Stimulated activated CD8-positive, alpha-beta memory T cell treated with anti-CD3 and anti-CD28 coated beads, Interleukin-2, amount 100 ng/mL, for 1 hour (primary cell): Measurements from ENCODE around the gene TMEM98.
A peak's percentile ranks its signal among the peaks of the same experiment; 100 is the strongest.
"Not testable (repeated sequence)": the region's sequence is repeated elsewhere in the genome, so short reads cannot be mapped to it uniquely, and the experiment has no call there.

ENCODE experiments used
- DNase-seq, 2 donors: peaks; one replicate each; pipeline ENCODE4 v3.0.0-alpha.2; 2020; ENCODE audit warnings: low read depth in 2 of 2

The TMEM98 gene, protein sequence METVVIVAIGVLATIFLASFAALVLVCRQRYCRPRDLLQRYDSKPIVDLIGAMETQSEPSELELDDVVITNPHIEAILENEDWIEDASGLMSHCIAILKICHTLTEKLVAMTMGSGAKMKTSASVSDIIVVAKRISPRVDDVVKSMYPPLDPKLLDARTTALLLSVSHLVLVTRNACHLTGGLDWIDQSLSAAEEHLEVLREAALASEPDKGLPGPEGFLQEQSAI

GRCh38 chr17:32927724-32928585 lies at the start of gene TMEM98:
TSS of gene TMEM98 (plus strand) at chr17:32928153. CDS start at chr17:32931529, 3,376 bp downstream.
- no peak for DNase-seq

- no peak for DNase-seq
These were observed 49.7 kb upstream of the TMEM98 start for GRCh38 chr17:32878211-32878610.

DNA sequence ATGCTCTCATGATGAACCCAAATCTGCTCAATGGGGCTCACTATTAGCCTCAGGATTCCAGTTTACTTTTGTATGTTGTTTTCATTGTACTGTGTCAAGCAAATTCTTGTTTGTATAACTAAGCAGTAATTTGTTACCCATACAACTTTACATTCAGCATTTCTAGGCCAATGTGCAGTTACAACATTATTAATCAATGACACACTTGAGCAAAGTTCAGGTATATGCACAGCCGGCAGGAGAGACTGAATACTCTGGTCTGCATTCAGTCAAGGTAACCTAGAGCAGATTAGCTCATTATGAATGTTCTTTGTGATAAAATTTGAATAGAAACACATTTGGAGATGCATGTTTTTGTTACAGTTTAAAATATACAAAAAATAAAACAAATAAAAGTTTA lies 48.8 kb upstream of the TMEM98 start:
- no peak for DNase-seq

- DNase-seq: no peak
These were observed 47.1 kb upstream of the TMEM98 start for GRCh38 chr17:32880671-32881453.

DNA sequence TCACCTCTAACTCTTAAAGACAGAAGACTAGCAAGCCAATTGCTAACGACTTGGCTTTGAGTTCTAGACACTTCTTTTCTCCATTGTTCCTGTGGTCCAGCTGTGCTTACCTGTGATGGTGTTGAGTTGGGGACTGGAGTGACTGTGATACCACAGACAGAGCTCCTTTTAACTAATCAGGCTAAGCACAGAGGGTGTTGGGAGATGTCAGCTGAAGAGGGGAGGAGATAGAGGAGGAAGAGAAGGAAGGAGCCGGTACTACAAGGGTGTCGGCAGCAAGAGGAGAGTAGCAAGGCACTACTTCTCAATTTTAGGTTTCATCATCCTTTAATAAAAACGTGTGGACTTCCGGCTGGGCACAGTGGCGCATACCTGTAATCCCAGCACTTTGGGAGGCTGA lies 45.9 kb upstream of the TMEM98 start:
- no peak for DNase-seq

GRCh38 chr17:32882734-32883133 lies 45.2 kb upstream of the TMEM98 start:
- DNase-seq: no peak

GRCh38 chr17:32886951-32887350 lies 41.0 kb upstream of the TMEM98 start:
- DNase-seq: not testable (repeated sequence)

DNA sequence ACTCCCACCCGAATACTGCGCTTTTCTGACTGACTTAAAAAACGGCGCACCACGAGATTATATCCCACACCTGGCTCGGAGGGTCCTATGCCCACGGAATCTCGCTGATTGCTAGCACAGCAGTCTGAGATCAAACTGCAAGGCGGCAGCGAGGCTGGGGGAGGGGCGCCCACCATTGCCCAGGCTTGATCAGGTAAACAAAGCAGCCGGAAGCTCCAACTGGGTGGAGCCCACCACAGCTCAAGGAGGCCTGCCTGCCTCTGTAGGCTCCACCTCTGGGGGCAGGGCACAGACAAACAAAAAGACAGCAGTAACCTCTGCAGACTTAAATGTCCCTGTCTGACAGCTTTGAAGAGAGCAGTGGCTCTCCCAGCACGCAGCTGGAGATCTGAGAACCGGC lies 40.5 kb upstream of the TMEM98 start:
- DNase-seq: not testable (repeated sequence)

DNA sequence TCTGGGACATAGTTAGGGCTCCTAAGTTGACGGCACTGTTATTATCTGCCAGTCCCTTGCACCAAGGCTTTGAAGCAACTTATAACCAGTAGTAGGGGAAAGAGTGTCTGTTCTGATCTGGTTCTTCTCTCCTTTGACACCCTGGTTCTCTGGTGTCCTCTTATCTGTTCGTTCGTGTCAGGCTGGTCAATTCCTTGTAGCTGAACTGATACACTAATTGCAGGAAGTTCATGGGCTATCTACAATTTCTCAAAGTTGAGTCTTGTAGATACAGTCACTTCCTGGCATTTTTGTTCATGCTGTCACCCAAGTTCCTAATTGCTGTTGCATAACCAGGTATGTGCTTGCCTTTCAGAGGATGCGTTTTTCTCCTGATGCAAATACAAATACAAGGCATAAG lies 33.7 kb upstream of the TMEM98 start:
- DNase-seq: no peak

DNA sequence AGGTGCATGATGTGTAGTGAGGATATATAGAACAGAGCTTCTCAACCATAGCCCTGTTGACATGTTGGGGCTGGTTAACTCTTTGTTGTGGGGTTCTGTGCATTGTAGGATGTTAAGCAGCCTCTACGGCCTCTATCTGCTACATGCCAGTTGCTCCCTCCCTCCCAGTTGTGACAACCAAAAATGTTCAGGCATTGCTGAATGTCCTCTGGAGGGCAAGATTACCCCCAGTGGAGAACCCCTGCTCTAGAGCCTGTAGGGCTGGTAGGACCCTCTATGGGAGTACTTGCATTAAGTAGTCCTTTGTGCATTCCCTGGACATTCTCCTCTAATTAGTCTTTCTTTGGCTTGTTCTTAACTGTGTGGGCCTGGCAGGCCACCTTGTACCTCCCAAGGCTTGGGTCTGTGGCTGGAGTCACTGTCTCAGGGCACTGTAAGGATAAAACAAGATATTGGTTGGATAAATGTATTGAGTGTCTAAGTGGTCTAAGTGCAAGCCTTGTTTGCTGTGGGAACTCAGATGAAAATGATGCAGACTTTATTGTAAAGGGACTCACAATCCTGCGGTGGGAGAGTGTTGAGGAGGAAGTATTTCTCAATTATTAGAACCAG lies 31.2 kb upstream of the TMEM98 start:
- DNase-seq: no peak

GRCh38 chr17:32899236-32900013 lies 28.5 kb upstream of the TMEM98 start:
- DNase-seq: no peak

DNA sequence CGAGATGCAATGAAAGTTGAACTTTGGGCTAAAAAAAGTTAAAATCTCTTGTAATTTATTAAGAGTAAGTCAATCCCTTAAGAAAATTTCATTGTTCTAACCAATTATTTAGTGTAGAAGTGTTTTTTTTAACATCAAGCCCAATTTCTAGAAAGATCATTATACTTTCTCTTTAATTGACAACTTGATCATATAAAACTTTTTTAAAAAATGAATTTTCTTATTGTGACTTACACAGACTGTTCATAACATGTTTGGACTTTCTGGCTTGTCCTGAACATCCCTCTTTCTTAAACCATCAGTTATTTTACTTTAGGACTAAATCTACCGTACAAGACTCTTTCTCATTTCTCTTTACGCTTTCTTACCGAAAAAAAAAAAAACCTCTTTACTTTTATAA lies 26.2 kb upstream of the TMEM98 start:
- no peak for DNase-seq

GRCh38 chr17:32903774-32904673 lies 23.9 kb upstream of the TMEM98 start:
- no peak for DNase-seq

GRCh38 chr17:32904891-32905290 lies 23.1 kb upstream of the TMEM98 start:
- DNase-seq: no peak

GRCh38 chr17:32907583-32907982 lies 20.4 kb upstream of the TMEM98 start:
- DNase-seq: no peak

GRCh38 chr17:32909787-32910369 lies 18.1 kb upstream of the TMEM98 start:
- DNase-seq: peak; percentile 4 to 22

- no peak for DNase-seq
These were observed 17.2 kb upstream of the TMEM98 start for GRCh38 chr17:32910769-32911168.

- DNase-seq: no peak
These were observed 15.6 kb upstream of the TMEM98 start for GRCh38 chr17:32912218-32912897.

- no peak for DNase-seq
These were observed 14.4 kb upstream of the TMEM98 start for GRCh38 chr17:32913593-32913992.
